Frontal cortex (tissue), 4 donors: ENCODE data around the gene RFX1. TPM values are rescaled to one million over a fixed set of nuclear protein-coding genes. Genes with fewer than 3 reads are reported as not detected.
"Not testable (repeated sequence)": the region's sequence is repeated elsewhere in the genome, so short reads cannot be mapped to it uniquely, and the experiment has no call there.

Source experiments
- DNase-seq, 2 donors: peaks; one replicate each; pipeline ENCODE4 v3.0.0; 2012; ENCODE audit warnings: low spot score in 2 of 2
- FAIRE-seq: peaks from 2 replicates; lab custom pipeline; 2012; peaks lifted over from hg19 to GRCh38; lab: Jason Lieb, UNC
- total RNA-seq: library from RNA; depleted of rRNA; stranded (reverse); fragments of >200 nt; gene quantifications from one replicate; pipeline ENCODE4 v1.2.3, GENCODE V29; 2014
- donor health status: control.
- donor health status: control.
- donor health status: control.

RFX1 gene
- total RNA-seq, 1 donor from 2014 or later, result 1.2 TPM

- no peak for DNase-seq
- no peak for FAIRE-seq
Observed at GRCh38 chr19:14028901-14029300, 22.8 kb upstream of the RFX1 start.

GRCh38 chr19:14027856-14028450 is 21.8 kb upstream of the RFX1 start, which contains the start of gene RLN3:
TSS of gene RLN3 (plus strand) at chr19:14028148. CDS start at chr19:14028205, 57 bp downstream.
- no peak for DNase-seq
- FAIRE-seq, result no peak

GRCh38 chr19:14026652-14027192 is 20.6 kb upstream of the RFX1 start:
- DNase-seq, FAIRE-seq: not testable (repeated sequence)

GRCh38 chr19:14023404-14024235 is 17.5 kb upstream of the RFX1 start:
- no peak for FAIRE-seq
- no peak for DNase-seq

- DNase-seq (no peak), FAIRE-seq (no peak)
Observed at GRCh38 chr19:14022469-14022868, 16.3 kb upstream of the RFX1 start.

GRCh38 chr19:14021474-14021873 is 15.4 kb upstream of the RFX1 start:
- no peak for FAIRE-seq
- no peak for DNase-seq

GRCh38 chr19:14019739-14020138 is 13.6 kb upstream of the RFX1 start:
- not testable (repeated sequence) for DNase-seq, FAIRE-seq

GRCh38 chr19:14019100-14019499 is 13.0 kb upstream of the RFX1 start:
- DNase-seq, result no peak
- FAIRE-seq, result no peak

GRCh38 chr19:14015524-14016035 is 9.5 kb upstream of the RFX1 start:
- no peak for FAIRE-seq
- no peak for DNase-seq

GRCh38 chr19:14012378-14012915 is 6.3 kb upstream of the RFX1 start:
- FAIRE-seq, result no peak
- no peak for DNase-seq

- DNase-seq (peak; percentile 77 to 78), FAIRE-seq (no peak)
Observed at GRCh38 chr19:14006766-14007562, 844 bp upstream of the RFX1 start.

GRCh38 chr19:14005349-14006084 is 603 bp downstream of the RFX1 start:
- no peak for FAIRE-seq
- DNase-seq, result peak in 1 of 2 donors; percentile 73

GRCh38 chr19:14004619-14005348 is 1.3 kb downstream of the RFX1 start:
- FAIRE-seq (no peak), DNase-seq (no peak)

- DNase-seq (no peak), FAIRE-seq (no peak)
Observed at GRCh38 chr19:14003251-14004055, 2.7 kb downstream of the RFX1 start.

- DNase-seq (no peak), FAIRE-seq (no peak)
Observed at GRCh38 chr19:14002571-14003250, 3.4 kb downstream of the RFX1 start.

GRCh38 chr19:14000691-14001375 is 5.3 kb downstream of the RFX1 start:
- DNase-seq, result no peak
- no peak for FAIRE-seq
